Duodenal mucosa (tissue), 2 donors: ENCODE results near the gene ATP6V0B.

Source experiments
- H3K27ac ChIP-seq: one replicate; pipeline ENCODE4 v1.7.0; 2013; ENCODE audit warnings: low read depth, low read length
- H3K27me3 ChIP-seq, 2 donors: one replicate each; pipeline ENCODE4 v1.7.0; 2013; ENCODE audit warnings: low read length in 2 of 2, control low read depth in 1 of 2; ENCODE audit not compliant: insufficient read depth in 2 of 2, control insufficient read depth in 1 of 2
- H3K36me3 ChIP-seq, 2 donors: one replicate each; pipeline ENCODE4 v1.7.0; 2013; ENCODE audit warnings: low read length in 2 of 2, control low read depth in 1 of 2; ENCODE audit not compliant: insufficient read depth in 2 of 2, control insufficient read depth in 1 of 2
- H3K4me1 ChIP-seq, 2 donors: one replicate each; pipeline ENCODE4 v1.7.0; 2013; ENCODE audit warnings: low read length in 2 of 2, control low read depth in 1 of 2; ENCODE audit not compliant: insufficient read depth in 2 of 2, control insufficient read depth in 1 of 2
- H3K4me3 ChIP-seq, 2 donors: one replicate each; pipeline ENCODE4 v1.7.0; 2013; ENCODE audit warnings: low read length in 2 of 2, low read depth in 1 of 2
- H3K9ac ChIP-seq, 2 donors: one replicate each; pipeline ENCODE4 v1.7.0; 2013; ENCODE audit warnings: low read length in 2 of 2, low read depth in 1 of 2
- H3K9me3 ChIP-seq, 2 donors: one replicate each; pipeline ENCODE4 v1.7.0; 2013; ENCODE audit warnings: low read length in 2 of 2, control low read depth in 1 of 2; ENCODE audit not compliant: control insufficient read depth in 1 of 2

Gene ATP6V0B

GRCh38 chr1:43957407-43958040 lies 17.2 kb upstream of the ATP6V0B start:
- no peaks in the 10 kb centered on the region for H3K9me3 ChIP-seq
- H3K4me1 ChIP-seq: no peaks in the 10 kb centered on the region
- H3K9ac ChIP-seq: no peak overlapping the region
- H3K36me3 ChIP-seq: peaks cover 25 to 53% of the 10 kb centered on the region in 2 donors
- no peak overlapping the region for H3K4me3 ChIP-seq
- H3K27me3 ChIP-seq: no peaks in the 10 kb centered on the region
- no peak overlapping the region for H3K27ac ChIP-seq

GRCh38 chr1:43958351-43959255 lies 16.2 kb upstream of the ATP6V0B start:
- Histone ChIP-seq H3K9ac (no peak overlapping the region), H3K4me3 (no peak overlapping the region), H3K27ac (no peak overlapping the region), H3K27me3 (no peaks in the 10 kb centered on the region), H3K9me3 (no peaks in the 10 kb centered on the region), H3K4me1 (no peaks in the 10 kb centered on the region), H3K36me3 (peaks cover 25 to 62% of the 10 kb centered on the region in 2 donors)

- H3K9me3 ChIP-seq: no peaks in the 10 kb centered on the region
- no peak overlapping the region for H3K4me3 ChIP-seq
- no peaks in the 10 kb centered on the region for H3K4me1 ChIP-seq
- H3K27me3 ChIP-seq: no peaks in the 10 kb centered on the region
- no peak overlapping the region for H3K27ac ChIP-seq
- H3K9ac ChIP-seq: no peak overlapping the region
- H3K36me3 ChIP-seq: peaks cover 29 to 70% of the 10 kb centered on the region in 2 donors
Measured at GRCh38 chr1:43960798-43961197, 14.0 kb upstream of the ATP6V0B start.

- no peak overlapping the region for H3K4me3 ChIP-seq
- H3K27ac ChIP-seq: no peak overlapping the region
- H3K36me3 ChIP-seq: peaks cover 29 to 67% of the 10 kb centered on the region in 2 donors
- H3K9me3 ChIP-seq: no peaks in the 10 kb centered on the region
- H3K9ac ChIP-seq: no peak overlapping the region
- no peaks in the 10 kb centered on the region for H3K27me3 ChIP-seq
- no peaks in the 10 kb centered on the region for H3K4me1 ChIP-seq
Measured at GRCh38 chr1:43961692-43962091, 13.1 kb upstream of the ATP6V0B start.

- H3K27ac ChIP-seq: no peak overlapping the region
- H3K27me3 ChIP-seq: no peaks in the 10 kb centered on the region
- no peak overlapping the region for H3K4me3 ChIP-seq
- H3K4me1 ChIP-seq: no peaks in the 10 kb centered on the region
- H3K9ac ChIP-seq: no peak overlapping the region
- peaks cover 27 to 61% of the 10 kb centered on the region in 2 donors for H3K36me3 ChIP-seq
- no peaks in the 10 kb centered on the region for H3K9me3 ChIP-seq
Measured at GRCh38 chr1:43962324-43962723, 12.4 kb upstream of the ATP6V0B start.

- Histone ChIP-seq H3K9ac (no peak overlapping the region), H3K36me3 (peaks cover 25 to 58% of the 10 kb centered on the region in 2 donors)
Measured at GRCh38 chr1:43963006-43963405, 11.8 kb upstream of the ATP6V0B start.

GRCh38 chr1:43963890-43964289 lies 10.9 kb upstream of the ATP6V0B start:
- Histone ChIP-seq H3K4me1 (no peaks in the 10 kb centered on the region), H3K27ac (no peak overlapping the region)

More at GRCh38 chr1:43963006-43963405, 11.8 kb upstream of the ATP6V0B start:
- H3K9me3 ChIP-seq: no peaks in the 10 kb centered on the region
- no peak overlapping the region for H3K27ac ChIP-seq
- H3K4me3 ChIP-seq: no peak overlapping the region
- no peaks in the 10 kb centered on the region for H3K4me1 ChIP-seq
- no peaks in the 10 kb centered on the region for H3K27me3 ChIP-seq

GRCh38 chr1:43965316-43965715 lies 9.4 kb upstream of the ATP6V0B start:
- no peak overlapping the region for H3K4me3 ChIP-seq
- H3K27ac ChIP-seq: no peak overlapping the region
- no peaks in the 10 kb centered on the region for H3K27me3 ChIP-seq
- no peak overlapping the region for H3K9ac ChIP-seq
- no peaks in the 10 kb centered on the region for H3K9me3 ChIP-seq
- peaks cover 2 to 7% of the 10 kb centered on the region in 2 donors for H3K4me1 ChIP-seq
- peaks cover 15 to 37% of the 10 kb centered on the region in 2 donors for H3K36me3 ChIP-seq

More at GRCh38 chr1:43963890-43964289, 10.9 kb upstream of the ATP6V0B start:
- Histone ChIP-seq H3K4me3 (no peak overlapping the region), H3K9me3 (no peaks in the 10 kb centered on the region), H3K9ac (no peak overlapping the region), H3K36me3 (peaks cover 22 to 49% of the 10 kb centered on the region in 2 donors), H3K27me3 (no peaks in the 10 kb centered on the region)

GRCh38 chr1:43968348-43968948 lies 6.3 kb upstream of the ATP6V0B start:
- Histone ChIP-seq H3K4me1 (peaks cover 10 to 19% of the 10 kb centered on the region in 2 donors), H3K27ac (no peak overlapping the region), H3K9ac (no peak overlapping the region), H3K4me3 (no peak overlapping the region), H3K36me3 (peaks cover 8 to 33% of the 10 kb centered on the region in 2 donors), H3K27me3 (no peaks in the 10 kb centered on the region), H3K9me3 (no peaks in the 10 kb centered on the region)

- no peaks in the 10 kb centered on the region for H3K27me3 ChIP-seq
- no peak overlapping the region for H3K9ac ChIP-seq
- peaks cover 18 to 27% of the 10 kb centered on the region in 2 donors for H3K4me1 ChIP-seq
- no peak overlapping the region for H3K27ac ChIP-seq
- no peaks in the 10 kb centered on the region for H3K9me3 ChIP-seq
- peaks cover 8 to 28% of the 10 kb centered on the region in 2 donors for H3K36me3 ChIP-seq
- peak overlapping the region; percentile 96 to 99 for H3K4me3 ChIP-seq
Measured at GRCh38 chr1:43969416-43969745, 5.4 kb upstream of the ATP6V0B start.
